Esophagus muscularis mucosa (tissue), 4 donors: Measurements from ENCODE around the gene GPR78. TPM values are rescaled to one million over a fixed set of nuclear protein-coding genes. Genes with fewer than 3 reads are reported as not detected.

Experiments
- DNase-seq: peaks from one replicate; pipeline ENCODE4 v3.0.0-alpha.2; 2017; ENCODE audit errors: extremely low spot score
- H3K27ac ChIP-seq, 4 donors: fragments of 200-600 bp; sonication (generic); replicated peaks in 1 of 4; 1 replicate in 3 of 4; 2 replicates in 1 of 4; pipeline ENCODE4 v1.5.1; 2016 to 2019; ENCODE audit warnings: mild to moderate bottlenecking in 1 of 4
- H3K27me3 ChIP-seq, 4 donors: fragments of 200-600 bp; sonication (generic); one replicate each; pipeline versions ENCODE4 v1.5.1 to v1.6.0; 2016 to 2019
- H3K36me3 ChIP-seq, 4 donors: fragments of 200-600 bp; sonication (generic); one replicate each; pipeline ENCODE4 v1.5.1; 2016 to 2019
- H3K4me1 ChIP-seq, 4 donors: fragments of 200-600 bp; sonication (generic); one replicate each; pipeline ENCODE4 v1.5.1; 2016 to 2019
- H3K4me3 ChIP-seq, 4 donors: fragments of 200-600 bp; sonication (generic); 1 replicate in 2 of 4; 2 replicates in 2 of 4; pipeline ENCODE4 v1.5.1; 2016 to 2019; ENCODE audit warnings: mild to moderate bottlenecking in 4 of 4, moderate library complexity in 1 of 4
- H3K9me3 ChIP-seq, 4 donors: fragments of 200-600 bp; sonication (generic); 1 replicate in 3 of 4; 2 replicates in 1 of 4; pipeline ENCODE4 v1.5.1; 2016 to 2019
- CTCF ChIP-seq, 3 experiments: fragments of 200-600 bp in 2 of 3; fragments of 450-650 bp in 1 of 3; sonication (generic) in 2 of 3; IDR thresholded peaks; one replicate each; pipeline ENCODE4 v1.5.1; 2017 to 2019; ENCODE audit warnings: antibody characterized with exemption in 3 of 3, mild to moderate bottlenecking in 2 of 3, moderate library complexity in 1 of 3
- EP300 ChIP-seq: sonication (generic); formaldehyde crosslinking; IDR thresholded peaks from one replicate; pipeline ENCODE4 v1.6.1; 2017; ENCODE audit warnings: antibody characterized with exemption
- POLR2A ChIP-seq: fragments of 450-650 bp; IDR thresholded peaks from one replicate; pipeline ENCODE4 v1.6.1; 2017; ENCODE audit warnings: antibody characterized with exemption, moderate library complexity, mild to moderate bottlenecking, low read depth
- POLR2AphosphoS5 ChIP-seq, 2 donors: sonication (generic); formaldehyde crosslinking; IDR thresholded peaks; one replicate each; pipeline ENCODE4 v1.6.1; 2017; ENCODE audit warnings: antibody characterized with exemption in 2 of 2
- WGBS: methylation state at CpG from one replicate; pipeline ENCODE4 v1.1.5; 2018; 5-methylcytosine and 5-hydroxymethylcytosine counted together
- intact Hi-C: fragments of 100-400 bp; cut with DNase I; formaldehyde crosslinking; loops from one replicate; pipeline ENCODE4 v1.15.1; 2023
- total RNA-seq, 4 donors: library from RNA; depleted of rRNA; stranded (reverse); fragments of >200 nt; gene quantifications; one replicate each; pipeline versions ENCODE4 v1.1.0 to v1.2.1, GENCODE V29; 2016

GPR78 gene
- total RNA-seq, 4 donors from 2014 or later = not detected

GRCh38 chr4:8564595-8564994 lies 15.6 kb upstream of the GPR78 start:
- H3K36me3 ChIP-seq = no peaks in the 10 kb centered on the region
- no peak for DNase-seq
- intact Hi-C loops = no loop called here
- no peak overlapping the region for H3K4me3 ChIP-seq
- no peaks in the 10 kb centered on the region for H3K4me1 ChIP-seq
- WGBS = 35% methylated on average over 1 of the region's 1 CpG
- no peak overlapping the region for H3K27ac ChIP-seq
- no peak for TF ChIP-seq CTCF (IDR thresholded peaks at IDR 0.05)
- TF ChIP-seq EP300 = no peak
- no peak for TF ChIP-seq POLR2A
- TF ChIP-seq POLR2AphosphoS5 (IDR thresholded peaks at IDR 0.05) = no peak
- peaks cover 0 to 19% (median 0%) of the 10 kb centered on the region in 4 donors for H3K27me3 ChIP-seq
- no peaks in the 10 kb centered on the region for H3K9me3 ChIP-seq

- TF ChIP-seq CTCF (IDR thresholded peaks at IDR 0.05) = no peak
- no peak for TF ChIP-seq POLR2A
- TF ChIP-seq EP300 = no peak
- no peak for TF ChIP-seq POLR2AphosphoS5 (IDR thresholded peaks at IDR 0.05)
- Histone ChIP-seq H3K4me1 (no peaks in the 10 kb centered on the region), H3K27me3 (peaks cover 0 to 6% (median 0%) of the 10 kb centered on the region in 4 donors), H3K4me3 (no peak overlapping the region), H3K9me3 (no peaks in the 10 kb centered on the region), H3K36me3 (no peaks in the 10 kb centered on the region), H3K27ac (no peak overlapping the region)
- no peak for DNase-seq
- 61% methylated on average over 5 of the region's 5 CpGs for WGBS
- intact Hi-C loops = no loop called here
Measured at GRCh38 chr4:8568068-8568668, 12.0 kb upstream of the GPR78 start.

- Histone ChIP-seq H3K36me3 (no peaks in the 10 kb centered on the region), H3K9me3 (no peaks in the 10 kb centered on the region), H3K4me1 (no peaks in the 10 kb centered on the region), H3K27ac (no peak overlapping the region), H3K4me3 (no peak overlapping the region), H3K27me3 (peaks cover 0 to 6% (median 0%) of the 10 kb centered on the region in 4 donors)
- TF ChIP-seq POLR2AphosphoS5 (IDR thresholded peaks at IDR 0.05) (no peak), POLR2A (no peak), EP300 (no peak), CTCF (IDR thresholded peaks at IDR 0.05) (no peak)
- intact Hi-C loops = no loop called here
- WGBS = 91% methylated on average over 1 of the region's 1 CpG
- no peak for DNase-seq
Measured at GRCh38 chr4:8570201-8570600, 10.0 kb upstream of the GPR78 start.

GRCh38 chr4:8571702-8572685 lies 8.2 kb upstream of the GPR78 start:
- Histone ChIP-seq H3K4me1 (no peaks in the 10 kb centered on the region), H3K4me3 (no peak overlapping the region), H3K27ac (no peak overlapping the region), H3K27me3 (peaks cover 0 to 5% (median 0%) of the 10 kb centered on the region in 4 donors), H3K36me3 (no peaks in the 10 kb centered on the region), H3K9me3 (no peaks in the 10 kb centered on the region)
- intact Hi-C loops = no loop called here
- WGBS = 76% methylated on average over 5 of the region's 6 CpGs
- no peak for DNase-seq
- TF ChIP-seq POLR2A (no peak), POLR2AphosphoS5 (IDR thresholded peaks at IDR 0.05) (no peak), EP300 (no peak), CTCF (IDR thresholded peaks at IDR 0.05) (no peak)
